BLaER1 (cell line): Measurements from ENCODE around the gene YIPF6.
"Not testable (repeated sequence)": the region's sequence is repeated elsewhere in the genome, so short reads cannot be mapped to it uniquely, and the experiment has no call there.

ENCODE experiments used
- H3K27ac ChIP-seq: shearing (Covaris generic); formaldehyde crosslinking; 2 replicates; pipeline ENCODE4 v1.8.1; 2022
- H3K27me3 ChIP-seq: shearing (Covaris generic); formaldehyde crosslinking; 2 replicates; pipeline ENCODE4 v1.8.1; 2022
- H3K36me3 ChIP-seq: shearing (Covaris generic); formaldehyde crosslinking; 2 replicates; pipeline ENCODE4 v1.8.1; 2022
- H3K4me1 ChIP-seq: shearing (Covaris generic); formaldehyde crosslinking; 2 replicates; pipeline ENCODE4 v1.8.1; 2022
- H3K4me2 ChIP-seq: shearing (Covaris generic); formaldehyde crosslinking; 2 replicates; pipeline ENCODE4 v1.8.1; 2022
- H3K4me3 ChIP-seq: shearing (Covaris generic); formaldehyde crosslinking; 2 replicates; pipeline ENCODE4 v1.8.1; 2022
- H3K9ac ChIP-seq: shearing (Covaris generic); formaldehyde crosslinking; 2 replicates; pipeline ENCODE4 v1.8.1; 2022
- H3K9me3 ChIP-seq: shearing (Covaris generic); formaldehyde crosslinking; 2 replicates; pipeline ENCODE4 v1.8.1; 2022
- H4K20me1 ChIP-seq: shearing (Covaris generic); formaldehyde crosslinking; 2 replicates; pipeline ENCODE4 v1.8.1; 2022
- Cebpa-rat ChIP-seq: shearing (Covaris generic); IDR thresholded peaks from 2 replicates; pipeline ENCODE4 v1.8.1; 2022

YIPF6 gene

DNA sequence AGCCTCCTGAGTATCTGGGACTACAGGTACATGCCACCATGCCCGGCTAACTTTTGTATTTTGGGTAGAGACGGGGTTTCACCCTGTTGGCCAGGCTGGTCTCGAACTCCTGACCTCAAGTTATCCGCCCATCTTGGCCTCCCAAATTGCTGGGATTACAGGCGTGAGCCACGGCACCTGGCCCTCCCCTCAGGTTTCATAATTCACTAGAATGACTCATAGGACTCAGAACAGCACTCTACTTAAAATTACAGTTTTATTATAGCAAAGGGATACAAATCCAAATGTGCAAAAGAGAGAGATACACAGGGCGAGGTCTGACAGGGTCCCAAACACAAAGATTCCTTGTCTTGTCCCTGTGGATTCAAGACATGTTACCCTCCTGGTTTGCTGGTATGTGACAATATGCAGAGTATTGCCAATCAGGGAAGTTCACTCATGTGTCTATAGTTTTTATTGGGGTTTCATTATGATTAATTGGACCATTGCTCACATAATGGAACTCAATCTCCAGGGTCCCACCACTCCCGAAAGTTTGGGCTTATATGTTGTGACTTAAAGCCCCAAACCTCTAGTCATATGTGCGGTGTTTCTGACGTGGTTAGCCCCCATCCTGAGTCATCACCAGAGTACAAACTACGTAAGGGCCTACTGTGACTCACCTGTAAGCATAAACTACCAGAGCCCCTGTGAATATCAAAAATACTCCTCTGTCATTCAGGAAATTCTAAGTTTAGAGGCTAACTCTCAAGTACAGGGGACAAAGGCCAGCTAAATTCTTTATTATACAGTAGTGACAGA lies 5.2 kb downstream of the YIPF6 start:
- Histone ChIP-seq H3K9me3 (no peaks in the 10 kb centered on the region), H4K20me1 (peaks cover 73% of the 10 kb centered on the region), H3K4me2 (no peak overlapping the region), H3K27me3 (peaks cover 42% of the 10 kb centered on the region), H3K4me3 (no peak overlapping the region), H3K4me1 (0 out of 2 replicates have a peak, but pooled peaks cover 10% of the 10 kb centered on the region), H3K36me3 (peaks cover 8% of the 10 kb centered on the region; the same call in 1 of the 2 replicates), H3K27ac (no peak overlapping the region), H3K9ac (no peak overlapping the region)
- TF ChIP-seq Cebpa-rat, result no peak

GRCh38 chrX:68506649-68507048 lies 7.8 kb downstream of the YIPF6 start:
- TF ChIP-seq Cebpa-rat, result no peak
- Histone ChIP-seq H3K9ac (no peak overlapping the region), H3K27ac (no peak overlapping the region), H3K4me3 (no peak overlapping the region), H3K4me2 (no peak overlapping the region), H3K4me1 (no peaks in the 10 kb centered on the region), H3K27me3 (peaks cover 52% of the 10 kb centered on the region), H4K20me1 (peaks cover 83% of the 10 kb centered on the region), H3K9me3 (no peaks in the 10 kb centered on the region), H3K36me3 (peaks cover 10% of the 10 kb centered on the region)

- Histone ChIP-seq H3K4me2 (no peak overlapping the region), H4K20me1 (peaks cover 62% of the 10 kb centered on the region), H3K4me1 (no peaks in the 10 kb centered on the region), H3K27ac (no peak overlapping the region), H3K36me3 (peaks cover 15% of the 10 kb centered on the region), H3K9me3 (no peaks in the 10 kb centered on the region), H3K27me3 (peaks cover 44% of the 10 kb centered on the region), H3K9ac (no peak overlapping the region), H3K4me3 (no peak overlapping the region)
- TF ChIP-seq Cebpa-rat, result no peak
Observed at GRCh38 chrX:68508799-68509198, 9.9 kb downstream of the YIPF6 start.

- Histone ChIP-seq H3K27ac (no peak overlapping the region), H3K9me3 (no peaks in the 10 kb centered on the region), H3K9ac (no peak overlapping the region), H3K4me2 (no peak overlapping the region), H3K4me1 (no peaks in the 10 kb centered on the region), H3K27me3 (peaks cover 29% of the 10 kb centered on the region), H3K4me3 (no peak overlapping the region), H3K36me3 (peaks cover 31% of the 10 kb centered on the region), H4K20me1 (peaks cover 39% of the 10 kb centered on the region)
- TF ChIP-seq Cebpa-rat, result no peak
Observed at GRCh38 chrX:68511255-68511654, 12.4 kb downstream of the YIPF6 start.

- peaks cover 58% of the 10 kb centered on the region for H3K36me3 ChIP-seq
Observed at GRCh38 chrX:68524680-68525079, 25.8 kb downstream of the YIPF6 start.

GRCh38 chrX:68532831-68533533 lies 34.1 kb downstream of the YIPF6 start:
- H3K4me2 ChIP-seq, result no peak overlapping the region
- no peaks in the 10 kb centered on the region; the same call in 1 of the 2 replicates for H3K9me3 ChIP-seq
- H3K9ac ChIP-seq, result no peak overlapping the region
- no peak overlapping the region for H3K4me3 ChIP-seq
- no peak overlapping the region for H3K27ac ChIP-seq
- H4K20me1 ChIP-seq, result no peaks in the 10 kb centered on the region; the same call in 1 of the 2 replicates
- peaks cover 71% of the 10 kb centered on the region for H3K27me3 ChIP-seq
- no peak for TF ChIP-seq Cebpa-rat
- no peaks in the 10 kb centered on the region for H3K4me1 ChIP-seq
- peaks cover 40% of the 10 kb centered on the region for H3K36me3 ChIP-seq

More at GRCh38 chrX:68524680-68525079, 25.8 kb downstream of the YIPF6 start:
- H3K27me3 ChIP-seq, result peaks cover 61% of the 10 kb centered on the region
- H3K4me1 ChIP-seq, H3K4me2 ChIP-seq, H3K4me3 ChIP-seq, H3K27ac ChIP-seq, H3K9me3 ChIP-seq, H3K9ac ChIP-seq, H4K20me1 ChIP-seq: not testable (repeated sequence)

- Histone ChIP-seq H3K36me3 (peaks cover 35% of the 10 kb centered on the region), H3K4me1 (no peaks in the 10 kb centered on the region), H3K9ac (no peak overlapping the region), H3K4me3 (no peak overlapping the region), H4K20me1 (no peaks in the 10 kb centered on the region; the same call in 1 of the 2 replicates), H3K27ac (no peak overlapping the region), H3K9me3 (no peaks in the 10 kb centered on the region), H3K4me2 (no peak overlapping the region), H3K27me3 (peaks cover 74% of the 10 kb centered on the region)
- TF ChIP-seq Cebpa-rat, result no peak
Observed at GRCh38 chrX:68533656-68534055, 34.8 kb downstream of the YIPF6 start.

GRCh38 chrX:68534691-68535090 lies 35.8 kb downstream of the YIPF6 start:
- H3K4me2 ChIP-seq, result no peak overlapping the region
- H3K4me1 ChIP-seq, result no peaks in the 10 kb centered on the region
- H3K9ac ChIP-seq, result no peak overlapping the region
- H3K36me3 ChIP-seq, result peaks cover 31% of the 10 kb centered on the region
- H4K20me1 ChIP-seq, result no peaks in the 10 kb centered on the region; the same call in 1 of the 2 replicates
- H3K9me3 ChIP-seq, result no peaks in the 10 kb centered on the region
- peaks cover 74% of the 10 kb centered on the region for H3K27me3 ChIP-seq
- H3K27ac ChIP-seq, result no peak overlapping the region
- TF ChIP-seq Cebpa-rat, result no peak
- no peak overlapping the region for H3K4me3 ChIP-seq

DNA sequence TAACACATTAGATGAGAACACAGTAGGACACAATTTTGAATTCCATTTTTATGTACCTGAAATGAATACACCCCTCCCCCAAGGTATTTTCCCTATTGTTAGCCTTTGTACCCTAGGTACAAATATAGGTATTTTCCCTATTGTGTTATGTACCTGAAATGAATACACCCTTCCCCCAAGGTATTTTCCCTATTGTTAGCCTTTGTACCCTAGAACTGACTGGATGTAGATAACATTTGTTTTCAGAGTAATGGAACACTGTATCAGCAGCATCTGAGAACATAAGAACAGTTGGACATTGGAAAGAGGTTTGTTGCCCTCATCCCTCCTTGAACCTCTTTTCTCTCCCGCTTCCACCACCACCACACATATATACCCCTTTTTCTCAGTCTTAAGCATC lies 37.6 kb downstream of the YIPF6 start:
- Histone ChIP-seq H3K4me2 (no peak overlapping the region), H3K9me3 (peaks cover 4% of the 10 kb centered on the region), H3K27ac (no peak overlapping the region), H3K4me1 (no peaks in the 10 kb centered on the region), H4K20me1 (no peaks in the 10 kb centered on the region), H3K36me3 (peaks cover 14% of the 10 kb centered on the region), H3K4me3 (no peak overlapping the region), H3K27me3 (peaks cover 73% of the 10 kb centered on the region), H3K9ac (no peak overlapping the region)
- no peak for TF ChIP-seq Cebpa-rat

DNA sequence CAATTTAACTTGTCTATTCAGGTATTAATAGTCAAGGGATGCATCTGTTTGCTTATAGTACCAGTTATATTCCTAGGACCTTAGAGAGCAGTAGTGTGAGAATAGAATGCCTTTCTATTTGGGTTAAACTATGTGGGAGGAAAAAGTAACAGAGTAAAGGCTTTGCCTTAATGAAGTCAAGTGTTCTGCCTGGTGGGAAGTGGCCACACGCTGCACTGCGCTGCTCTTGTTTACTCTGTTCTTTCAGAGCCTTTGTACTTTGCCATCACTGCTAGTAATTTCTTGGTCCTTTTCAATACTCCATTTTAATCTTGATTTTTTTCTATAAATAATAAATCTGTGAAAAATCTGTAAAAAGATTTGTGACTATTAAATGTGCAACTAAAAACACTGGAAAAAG lies 38.0 kb downstream of the YIPF6 start:
- Histone ChIP-seq H3K27ac (no peak overlapping the region), H3K4me2 (no peak overlapping the region), H3K9me3 (peaks cover 9% of the 10 kb centered on the region), H4K20me1 (no peaks in the 10 kb centered on the region), H3K4me3 (no peak overlapping the region), H3K9ac (no peak overlapping the region), H3K27me3 (peaks cover 73% of the 10 kb centered on the region), H3K4me1 (no peaks in the 10 kb centered on the region), H3K36me3 (peaks cover 10% of the 10 kb centered on the region)
- no peak for TF ChIP-seq Cebpa-rat
